Esophagus squamous epithelium (tissue), 4 donors: ENCODE data around the gene PTGES.
"Not testable (repeated sequence)": the region's sequence is repeated elsewhere in the genome, so short reads cannot be mapped to it uniquely, and the experiment has no call there.

Source experiments
- CTCF ChIP-seq, 6 experiments: fragments of 450-650 bp in 4 of 6; fragments of 200-600 bp in 2 of 6; sonication (generic) in 2 of 6; IDR thresholded peaks; one replicate each; pipeline ENCODE4 v1.5.1; 2016 to 2019; ENCODE audit warnings: antibody characterized with exemption in 6 of 6, mild to moderate bottlenecking in 4 of 6, moderate library complexity in 4 of 6
- POLR2A ChIP-seq, 4 donors: fragments of 450-650 bp; IDR thresholded peaks; one replicate each; pipeline ENCODE4 v1.6.1; 2017; ENCODE audit warnings: antibody characterized with exemption in 4 of 4, mild to moderate bottlenecking in 4 of 4, moderate library complexity in 3 of 4

- TF ChIP-seq CTCF, POLR2A (IDR thresholded peaks at IDR 0.05): not testable (repeated sequence)
Measured at GRCh38 chr9:129784970-129785369, 32.1 kb upstream of the PTGES start.
